Sciatic nerve (tissue), 2 donors: Measurements from ENCODE around the gene XRN2. TPM values are rescaled to one million over a fixed set of nuclear protein-coding genes. Genes with fewer than 3 reads are reported as not detected.

Experiments used
- ATAC-seq: fragments of 200-7000 bp; cut with Tn5 transposase; one replicate; pipeline ENCODE4 v1.9.1; 2020; ENCODE audit warnings: mild to moderate bottlenecking, moderate library complexity
- DNase-seq: peaks from one replicate; pipeline ENCODE4 v3.0.0-alpha.2; 2020; ENCODE audit warnings: low spot score
- intact Hi-C: fragments of 100-400 bp; cut with DNase I; formaldehyde crosslinking; loops from one replicate; pipeline ENCODE4 v1.14.2; 2022
- total RNA-seq: library from RNA; stranded (reverse); fragmentation: NEBNext Ultra II Directional; extraction: Animal tissue kit (Norgen Biotek cat#: 25700); gene quantifications from one replicate; pipeline ENCODE4 v1.2.1, GENCODE V29; 2021
- donor health status: DM: no; HTN: no; CAD: no.
- donor health status: DM: no; HTN: no; CAD: no.

The XRN2 gene
- total RNA-seq, 1 donor from 2014 or later = 45.3 TPM

DNA sequence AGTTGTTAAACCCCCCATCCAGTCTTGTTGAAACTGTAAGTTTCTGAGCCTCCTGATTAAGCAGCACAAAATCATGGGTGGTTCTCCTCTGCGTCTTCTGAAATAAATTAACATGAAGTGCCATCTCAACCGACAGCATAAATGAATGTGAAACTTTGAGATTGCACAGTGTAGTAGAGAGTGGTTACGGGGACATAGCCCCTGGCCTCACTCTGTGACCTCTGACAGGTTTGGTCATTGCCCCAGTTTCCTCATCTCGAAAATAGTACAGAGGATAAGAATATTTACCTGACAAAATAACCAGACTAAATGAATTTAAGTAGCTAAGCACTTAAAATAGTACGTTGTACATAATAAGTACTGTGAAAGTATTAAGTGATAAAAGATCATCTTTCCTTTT lies 75.1 kb downstream of the XRN2 start:
- ATAC-seq (no peak), DNase-seq (no peak)
- intact Hi-C loops = no loop called here

GRCh38 chr20:21380711-21381110 lies 77.6 kb downstream of the XRN2 start:
- DNase-seq = no peak
- intact Hi-C loops = no loop called here
- ATAC-seq = no peak

DNA sequence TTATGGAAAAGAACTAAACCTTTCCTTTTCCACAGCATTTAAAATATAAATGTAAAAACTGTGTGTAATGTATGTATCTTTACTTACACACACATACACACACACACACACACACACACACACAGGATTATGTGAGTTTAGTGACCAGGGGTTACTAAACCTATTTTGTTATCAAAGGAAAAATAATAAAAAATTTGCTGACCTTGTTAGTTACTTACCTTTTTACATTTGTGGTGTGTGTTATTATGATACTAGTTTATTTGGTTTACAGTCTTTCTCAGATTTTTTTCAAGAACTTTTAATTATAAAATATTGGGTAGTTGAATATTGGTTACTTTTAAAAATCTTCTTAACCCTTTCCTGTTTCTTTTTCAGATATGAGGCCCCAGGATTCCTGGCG lies 78.5 kb downstream of the XRN2 start:
- intact Hi-C loops = no loop called here
- no peak for DNase-seq
- no peak for ATAC-seq

- no peak for ATAC-seq
- no peak for DNase-seq
These were observed 81.3 kb downstream of the XRN2 start for GRCh38 chr20:21384308-21384892.

GRCh38 chr20:21386111-21386510 lies 83.0 kb downstream of the XRN2 start:
- DNase-seq = no peak
- no peak for ATAC-seq
- intact Hi-C loops = no loop called here

More at GRCh38 chr20:21384308-21384892, 81.3 kb downstream of the XRN2 start:
- intact Hi-C loops = no loop called here

GRCh38 chr20:21387528-21387927 lies 84.4 kb downstream of the XRN2 start:
- no peak for ATAC-seq
- DNase-seq = no peak
- intact Hi-C loops = no loop called here

DNA sequence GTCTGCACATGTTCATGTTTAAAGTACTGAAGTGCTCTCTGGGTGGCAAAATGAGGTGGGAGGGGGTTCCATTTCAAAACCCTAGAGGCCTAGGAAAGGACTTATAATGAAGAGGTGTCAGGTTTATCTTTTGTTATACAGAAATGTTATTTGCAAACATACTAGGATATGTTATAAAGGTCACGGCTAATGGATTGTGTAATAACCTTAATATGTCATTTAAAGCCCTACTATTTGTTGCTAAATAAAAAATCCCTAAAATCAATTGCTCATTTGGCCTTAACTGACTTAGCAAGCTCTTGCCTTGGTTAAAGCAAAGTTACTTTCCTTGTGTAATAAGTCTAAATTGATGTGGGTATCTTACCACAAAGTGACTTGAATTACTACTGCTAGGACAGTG lies 85.4 kb downstream of the XRN2 start:
- intact Hi-C loops = no loop called here
- ATAC-seq = no peak
- DNase-seq = no peak

DNA sequence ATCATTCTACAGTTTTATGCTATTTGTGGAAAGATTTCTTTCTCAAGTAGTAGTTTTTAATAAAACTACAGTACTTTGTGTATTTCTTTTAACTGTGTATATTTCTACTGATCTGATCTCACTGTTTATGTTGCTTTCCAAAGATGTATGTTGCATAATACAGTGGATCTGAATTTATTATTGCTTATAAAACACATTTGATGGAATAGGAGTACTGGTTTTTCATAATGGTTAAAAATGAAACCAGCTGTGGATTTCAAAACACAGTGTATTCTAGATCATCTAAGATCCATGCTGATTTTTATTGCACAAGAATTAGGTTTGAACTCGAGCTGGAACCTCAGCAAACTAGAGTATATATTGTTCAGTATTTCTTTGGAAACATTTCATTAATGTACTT lies 86.2 kb downstream of the XRN2 start:
- intact Hi-C loops = no loop called here
- no peak for DNase-seq
- ATAC-seq = no peak

GRCh38 chr20:21390768-21391167 lies 87.6 kb downstream of the XRN2 start:
- intact Hi-C loops = no loop called here
- ATAC-seq (no peak), DNase-seq (no peak)

GRCh38 chr20:21391185-21391971 lies 88.2 kb downstream of the XRN2 start:
- DNase-seq = no peak
- no peak for ATAC-seq

DNA sequence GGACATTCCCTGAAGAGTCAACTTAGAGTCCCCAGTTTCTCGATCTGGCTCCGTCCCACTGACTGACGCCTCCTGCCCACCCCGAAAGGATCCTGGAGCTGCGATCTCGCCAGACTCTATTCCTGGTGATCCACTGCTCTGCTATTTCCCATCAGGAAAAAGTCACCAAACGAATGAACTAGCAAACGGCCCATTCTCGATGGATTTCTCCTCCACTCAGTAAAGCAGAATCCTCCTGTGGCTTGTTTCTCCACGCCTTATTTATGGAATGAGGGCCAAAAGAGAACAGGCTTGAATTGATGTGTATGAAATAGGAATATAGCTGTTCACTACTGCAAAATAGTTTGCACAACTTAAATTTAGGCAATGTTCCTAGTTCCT lies 88.8 kb downstream of the XRN2 start:
- intact Hi-C loops = no loop called here
- DNase-seq (no peak), ATAC-seq (no peak)

More at GRCh38 chr20:21391185-21391971, 88.2 kb downstream of the XRN2 start:
- intact Hi-C loops = no loop called here

GRCh38 chr20:21393166-21393565 lies 90.0 kb downstream of the XRN2 start:
- no peak for DNase-seq
- ATAC-seq = no peak
- intact Hi-C loops = no loop called here

- intact Hi-C loops = no loop called here
- DNase-seq (no peak), ATAC-seq (no peak)
These were observed 90.8 kb downstream of the XRN2 start for GRCh38 chr20:21393816-21394519.

DNA sequence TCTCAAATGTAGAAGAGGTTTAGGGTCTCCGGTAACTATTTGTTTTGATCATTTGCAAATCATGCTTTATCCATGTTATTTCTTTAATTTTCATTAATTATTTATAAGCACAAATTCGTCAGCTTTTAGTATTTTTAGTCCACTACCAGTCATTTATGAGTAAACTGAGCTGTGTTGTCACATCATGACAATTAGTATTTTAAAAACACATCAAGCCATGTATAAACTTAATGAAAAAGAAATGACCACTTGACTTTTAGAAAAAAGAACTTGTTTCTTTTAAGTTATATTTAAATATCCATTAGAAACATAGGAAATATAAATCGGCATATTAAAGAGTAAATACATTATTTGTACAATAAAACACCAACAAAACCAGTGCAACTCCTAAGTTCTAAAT lies 91.4 kb downstream of the XRN2 start:
- intact Hi-C loops = no loop called here
- no peak for DNase-seq

GRCh38 chr20:21395051-21395665 lies 92.0 kb downstream of the XRN2 start:
- intact Hi-C loops = no loop called here
- ATAC-seq = no peak
- no peak for DNase-seq

More for the DNA sequence above, 91.4 kb downstream of the XRN2 start:
- no peak for ATAC-seq

DNA sequence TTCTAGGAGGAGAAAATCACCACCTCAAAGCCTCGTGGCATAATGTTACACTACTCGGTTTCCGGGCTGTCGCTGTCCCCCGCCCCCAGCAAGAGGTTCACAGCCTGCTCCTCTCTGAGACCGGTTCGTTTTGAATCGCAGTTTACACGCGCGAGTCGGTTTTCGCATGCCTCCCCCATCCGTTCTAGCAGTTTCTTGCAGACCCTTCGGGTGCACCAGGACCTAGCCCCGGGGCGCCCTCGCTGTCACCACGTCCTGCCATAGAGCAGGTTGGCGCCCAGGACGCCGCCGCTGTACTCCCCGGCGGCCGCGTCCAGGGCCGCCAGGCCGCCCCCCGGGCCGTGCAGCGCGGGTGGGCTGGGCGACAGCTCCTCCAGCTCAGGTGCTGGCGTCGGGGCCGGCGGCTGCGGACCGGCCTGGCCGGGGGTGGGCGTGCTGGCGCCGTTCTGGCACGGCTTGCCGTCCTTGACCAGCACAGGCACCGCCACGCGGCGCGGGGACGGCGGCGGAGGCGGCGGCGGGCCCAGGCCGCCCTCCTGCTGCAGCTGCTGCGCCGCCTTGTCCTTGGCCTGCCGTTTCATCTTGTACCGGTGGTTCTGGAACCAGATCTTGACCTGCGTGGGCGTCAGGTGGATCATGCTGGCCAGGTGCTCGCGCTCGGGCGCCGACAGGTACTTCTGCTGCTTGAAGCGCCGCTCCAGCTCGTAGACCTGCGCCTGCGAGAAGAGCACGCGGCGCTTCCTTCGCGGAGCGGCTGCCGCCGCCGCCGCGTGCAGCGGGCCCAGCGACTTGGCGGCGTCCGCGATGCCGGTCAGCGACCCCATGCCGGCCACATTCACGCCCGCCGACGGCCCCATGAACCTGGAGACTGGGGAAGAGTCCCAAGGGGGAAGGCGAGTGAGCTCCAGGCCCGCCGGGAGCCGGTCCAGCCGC lies 92.8 kb downstream of the XRN2 start:
- no peak for DNase-seq
- no peak for ATAC-seq
- intact Hi-C loops = no loop called here

DNA sequence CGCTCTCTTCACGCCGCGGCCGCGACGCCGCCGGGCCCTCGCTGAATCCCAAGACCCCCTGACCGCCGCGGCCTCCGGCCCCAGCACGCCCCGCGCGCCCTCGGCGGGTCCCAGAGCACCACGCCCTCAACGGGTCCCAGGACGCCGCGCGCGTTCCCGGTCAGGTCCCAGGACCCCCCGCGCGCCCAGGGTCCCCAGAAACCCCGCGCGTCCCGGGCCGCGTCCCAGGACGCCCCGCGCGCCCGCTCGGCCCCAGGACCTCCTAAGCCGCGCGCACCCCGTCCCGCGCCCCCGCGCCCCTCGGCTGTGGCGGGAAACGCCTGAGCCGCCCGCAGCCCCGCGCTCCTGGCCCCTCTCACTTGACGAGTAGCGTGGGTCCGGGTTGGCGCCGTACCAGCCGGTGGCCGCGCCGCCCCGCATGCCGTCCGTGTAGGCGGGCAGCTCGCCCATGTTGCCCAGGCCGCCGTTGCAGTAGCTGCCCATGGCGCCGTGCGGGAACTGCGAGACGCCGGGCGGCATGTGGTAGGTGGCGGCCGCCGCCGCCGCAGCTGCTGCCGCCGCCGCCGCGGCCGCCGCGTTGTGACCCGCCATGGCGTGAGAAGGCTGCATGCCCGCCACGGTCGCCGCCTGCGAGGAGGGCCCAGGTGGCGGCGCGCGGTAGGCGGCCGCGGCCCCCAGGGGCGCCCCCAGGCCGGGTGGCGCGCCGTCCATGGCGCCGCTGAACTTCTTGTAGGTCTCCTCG lies 93.6 kb downstream of the XRN2 start:
- ATAC-seq (no peak), DNase-seq (no peak)
- intact Hi-C loops = no loop called here
